ENCODE results near the gene MR1.

- no peak for TF ChIP-seq POLR2A (IDR thresholded peaks at IDR 0.05; ENCODE audit: low read depth, low read length)
- TF ChIP-seq POLR2AphosphoS5 (IDR thresholded peaks at IDR 0.05; ENCODE audit: low read depth, low read length): no peak
- TF ChIP-seq TAF1 (IDR thresholded peaks at IDR 0.05; ENCODE audit: borderline replicate concordance, low read depth, low read length): no peak
Measured at GRCh38 chr1:181038399-181038873, 4.7 kb downstream of the MR1 start.

Measured in GM12892 (cell line).